ENCODE results near the gene THBD.

THBD gene

DNA sequence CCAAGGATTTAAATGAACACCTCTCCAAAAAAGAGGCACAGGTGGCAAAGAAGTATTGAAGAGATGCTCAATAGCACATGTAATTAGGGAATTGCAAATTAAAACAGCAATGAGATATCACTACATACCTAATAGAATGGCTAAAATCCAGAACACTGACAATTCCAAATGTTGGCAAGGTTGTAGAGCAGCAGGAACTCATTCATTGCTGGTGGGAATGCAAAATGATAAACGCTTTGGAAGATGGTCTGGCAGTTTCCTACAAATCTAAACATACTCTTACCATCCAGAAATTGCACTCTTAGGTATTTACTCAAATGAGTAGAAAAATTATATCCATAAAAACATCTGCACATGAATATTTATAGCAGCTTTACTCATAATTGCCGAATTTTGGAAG is 19.6 kb upstream of the THBD start:
- no peak overlapping the region for H3K4me3 ChIP-seq (ENCODE audit: low read length)
- H3K4me2 ChIP-seq (ENCODE audit: low read length), result no peak overlapping the region
- H3K4me1 ChIP-seq (ENCODE audit: control insufficient read depth, insufficient read depth, low read length), result no peaks in the 10 kb centered on the region
- H3K27me3 ChIP-seq (ENCODE audit: control insufficient read depth, insufficient read depth, low read length), result peaks cover 21% of the 10 kb centered on the region
- H3K9me3 ChIP-seq (replicated peaks; ENCODE audit: low read length), result no peaks in the 10 kb centered on the region
- H3K9ac ChIP-seq (ENCODE audit: low read depth, low read length), result no peak overlapping the region
- H3K36me3 ChIP-seq (ENCODE audit: insufficient read depth, low read length), result no peaks in the 10 kb centered on the region

DNA sequence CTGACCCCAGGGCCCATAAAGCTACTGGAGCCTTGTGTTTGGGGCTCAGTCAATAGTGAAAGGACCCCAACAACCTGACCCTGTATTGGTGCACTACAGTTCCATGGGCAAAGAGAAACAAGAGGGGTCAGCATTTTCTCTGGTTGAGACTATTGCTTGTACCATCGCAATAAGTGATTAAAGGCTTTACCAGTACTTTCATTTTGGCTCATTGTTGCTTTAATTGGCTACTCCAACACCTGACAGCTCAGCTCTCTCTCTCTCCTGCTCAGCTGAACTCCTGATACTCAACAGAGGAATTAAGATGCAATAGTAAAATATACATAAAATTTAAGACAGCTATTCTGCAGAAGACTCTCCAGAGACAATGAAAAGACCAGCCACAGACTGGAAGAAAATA is 18.8 kb upstream of the THBD start:
- Histone ChIP-seq H3K4me2 (ENCODE audit: low read length) (no peak overlapping the region), H3K36me3 (ENCODE audit: insufficient read depth, low read length) (no peaks in the 10 kb centered on the region), H3K4me3 (ENCODE audit: low read length) (no peak overlapping the region), H3K4me1 (ENCODE audit: control insufficient read depth, insufficient read depth, low read length) (no peaks in the 10 kb centered on the region), H3K27me3 (ENCODE audit: control insufficient read depth, insufficient read depth, low read length) (peaks cover 21% of the 10 kb centered on the region), H3K9ac (ENCODE audit: low read depth, low read length) (no peak overlapping the region), H3K9me3 (replicated peaks; ENCODE audit: low read length) (no peaks in the 10 kb centered on the region)

GRCh38 chr20:23066772-23067171 is 17.3 kb upstream of the THBD start:
- no peak overlapping the region for H3K4me3 ChIP-seq (ENCODE audit: low read length)

GRCh38 chr20:23065266-23066201 is 16.1 kb upstream of the THBD start:
- peaks cover 19% of the 10 kb centered on the region for H3K4me1 ChIP-seq (ENCODE audit: control insufficient read depth, insufficient read depth, low read length)
- H3K4me2 ChIP-seq (ENCODE audit: low read length), result no peak overlapping the region
- no peak overlapping the region for H3K9ac ChIP-seq (ENCODE audit: low read depth, low read length)
- H3K36me3 ChIP-seq (ENCODE audit: insufficient read depth, low read length), result no peaks in the 10 kb centered on the region
- no peaks in the 10 kb centered on the region for H3K9me3 ChIP-seq (replicated peaks; ENCODE audit: low read length)
- H3K4me3 ChIP-seq (ENCODE audit: low read length), result no peak overlapping the region
- H3K27me3 ChIP-seq (ENCODE audit: control insufficient read depth, insufficient read depth, low read length), result peaks cover 18% of the 10 kb centered on the region

More at GRCh38 chr20:23066772-23067171, 17.3 kb upstream of the THBD start:
- H3K4me1 ChIP-seq (ENCODE audit: control insufficient read depth, insufficient read depth, low read length), result peaks cover 9% of the 10 kb centered on the region
- H3K36me3 ChIP-seq (ENCODE audit: insufficient read depth, low read length), result no peaks in the 10 kb centered on the region
- no peak overlapping the region for H3K4me2 ChIP-seq (ENCODE audit: low read length)
- peaks cover 19% of the 10 kb centered on the region for H3K27me3 ChIP-seq (ENCODE audit: control insufficient read depth, insufficient read depth, low read length)
- no peak overlapping the region for H3K9ac ChIP-seq (ENCODE audit: low read depth, low read length)
- no peaks in the 10 kb centered on the region for H3K9me3 ChIP-seq (replicated peaks; ENCODE audit: low read length)

- Histone ChIP-seq H3K4me3 (ENCODE audit: low read length) (no peak overlapping the region), H3K27me3 (ENCODE audit: control insufficient read depth, insufficient read depth, low read length) (peaks cover 18% of the 10 kb centered on the region), H3K4me2 (ENCODE audit: low read length) (no peak overlapping the region), H3K36me3 (ENCODE audit: insufficient read depth, low read length) (no peaks in the 10 kb centered on the region), H3K9ac (ENCODE audit: low read depth, low read length) (no peak overlapping the region), H3K4me1 (ENCODE audit: control insufficient read depth, insufficient read depth, low read length) (peaks cover 19% of the 10 kb centered on the region), H3K9me3 (replicated peaks; ENCODE audit: low read length) (no peaks in the 10 kb centered on the region)
Observed at GRCh38 chr20:23063581-23063980, 14.1 kb upstream of the THBD start.

DNA sequence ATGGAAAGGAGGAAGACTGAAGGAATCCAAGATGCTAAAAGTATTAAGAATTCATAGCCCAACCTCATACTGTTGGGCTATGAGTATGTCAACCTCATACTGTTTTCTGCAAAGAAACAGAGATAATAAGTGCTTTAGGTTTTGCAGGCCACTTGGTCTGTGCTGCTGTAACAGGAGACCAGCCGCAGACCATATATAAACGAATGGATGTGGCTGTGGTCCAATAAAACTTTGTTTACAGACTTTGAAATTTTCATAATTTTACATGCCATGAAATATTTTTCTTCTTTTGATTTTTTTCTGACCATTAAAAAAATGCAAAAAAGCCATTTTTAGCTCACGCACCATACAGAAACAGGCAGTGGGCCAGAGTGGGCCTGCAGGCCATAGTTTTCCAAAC is 13.7 kb upstream of the THBD start:
- Histone ChIP-seq H3K9me3 (replicated peaks; ENCODE audit: low read length) (no peaks in the 10 kb centered on the region), H3K36me3 (ENCODE audit: insufficient read depth, low read length) (no peaks in the 10 kb centered on the region), H3K4me2 (ENCODE audit: low read length) (no peak overlapping the region), H3K27me3 (ENCODE audit: control insufficient read depth, insufficient read depth, low read length) (peaks cover 18% of the 10 kb centered on the region), H3K9ac (ENCODE audit: low read depth, low read length) (no peak overlapping the region), H3K4me1 (ENCODE audit: control insufficient read depth, insufficient read depth, low read length) (peaks cover 19% of the 10 kb centered on the region), H3K4me3 (ENCODE audit: low read length) (no peak overlapping the region)

- Histone ChIP-seq H3K9ac (ENCODE audit: low read depth, low read length) (no peak overlapping the region), H3K36me3 (ENCODE audit: insufficient read depth, low read length) (no peaks in the 10 kb centered on the region), H3K4me1 (ENCODE audit: control insufficient read depth, insufficient read depth, low read length) (peaks cover 19% of the 10 kb centered on the region), H3K27me3 (ENCODE audit: control insufficient read depth, insufficient read depth, low read length) (peaks cover 18% of the 10 kb centered on the region), H3K4me3 (ENCODE audit: low read length) (no peak overlapping the region), H3K9me3 (replicated peaks; ENCODE audit: low read length) (no peaks in the 10 kb centered on the region), H3K4me2 (ENCODE audit: low read length) (no peak overlapping the region)
Observed at GRCh38 chr20:23062632-23063031, 13.2 kb upstream of the THBD start.

GRCh38 chr20:23061734-23062561 is 12.5 kb upstream of the THBD start:
- peaks cover 19% of the 10 kb centered on the region for H3K4me1 ChIP-seq (ENCODE audit: control insufficient read depth, insufficient read depth, low read length)
- peak overlapping the region; percentile 0 for H3K9ac ChIP-seq (ENCODE audit: low read depth, low read length)
- no peaks in the 10 kb centered on the region for H3K36me3 ChIP-seq (ENCODE audit: insufficient read depth, low read length)
- no peaks in the 10 kb centered on the region for H3K9me3 ChIP-seq (replicated peaks; ENCODE audit: low read length)
- no peak overlapping the region for H3K4me3 ChIP-seq (ENCODE audit: low read length)
- peak overlapping the region; percentile 20 for H3K4me2 ChIP-seq (ENCODE audit: low read length)
- H3K27me3 ChIP-seq (ENCODE audit: control insufficient read depth, insufficient read depth, low read length), result peaks cover 15% of the 10 kb centered on the region

- peaks cover 10% of the 10 kb centered on the region for H3K27me3 ChIP-seq (ENCODE audit: control insufficient read depth, insufficient read depth, low read length)
- H3K9me3 ChIP-seq (replicated peaks; ENCODE audit: low read length), result peaks cover 3% of the 10 kb centered on the region
- H3K4me2 ChIP-seq (ENCODE audit: low read length), result peak overlapping the region; percentile 20
- peak overlapping the region; percentile 0 for H3K9ac ChIP-seq (ENCODE audit: low read depth, low read length)
- no peaks in the 10 kb centered on the region for H3K36me3 ChIP-seq (ENCODE audit: insufficient read depth, low read length)
- H3K4me3 ChIP-seq (ENCODE audit: low read length), result no peak overlapping the region
- H3K4me1 ChIP-seq (ENCODE audit: control insufficient read depth, insufficient read depth, low read length), result peaks cover 19% of the 10 kb centered on the region
Observed at GRCh38 chr20:23061262-23061661, 11.8 kb upstream of the THBD start.

DNA sequence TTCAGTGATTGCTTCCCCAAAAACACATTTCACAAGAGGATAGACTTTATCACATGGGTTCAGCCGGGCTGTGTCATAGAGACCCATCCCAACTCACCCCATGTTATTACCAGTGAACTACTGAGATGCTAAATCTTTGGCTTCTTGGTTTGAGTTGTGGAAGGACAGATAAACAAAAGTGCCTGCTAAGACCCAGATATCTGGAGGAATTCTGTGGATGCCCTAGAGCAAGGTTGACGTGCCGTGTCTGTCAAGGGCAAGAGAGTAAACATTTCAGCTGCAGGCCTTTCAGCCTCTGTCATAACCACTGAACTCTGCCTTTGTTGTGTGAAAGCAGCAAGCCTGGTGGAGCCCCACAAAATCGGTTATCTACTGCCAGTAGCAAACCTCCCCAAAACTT is 11.2 kb upstream of the THBD start:
- H3K4me1 ChIP-seq (ENCODE audit: control insufficient read depth, insufficient read depth, low read length), result peaks cover 19% of the 10 kb centered on the region
- H3K9me3 ChIP-seq (replicated peaks; ENCODE audit: low read length), result peaks cover 3% of the 10 kb centered on the region
- H3K27me3 ChIP-seq (ENCODE audit: control insufficient read depth, insufficient read depth, low read length), result peaks cover 11% of the 10 kb centered on the region
- H3K36me3 ChIP-seq (ENCODE audit: insufficient read depth, low read length), result no peaks in the 10 kb centered on the region
- no peak overlapping the region for H3K4me2 ChIP-seq (ENCODE audit: low read length)
- H3K9ac ChIP-seq (ENCODE audit: low read depth, low read length), result no peak overlapping the region
- no peak overlapping the region for H3K4me3 ChIP-seq (ENCODE audit: low read length)

GRCh38 chr20:23059846-23060245 is 10.4 kb upstream of the THBD start:
- peaks cover 3% of the 10 kb centered on the region for H3K9me3 ChIP-seq (replicated peaks; ENCODE audit: low read length)
- H3K36me3 ChIP-seq (ENCODE audit: insufficient read depth, low read length), result no peaks in the 10 kb centered on the region
- H3K4me1 ChIP-seq (ENCODE audit: control insufficient read depth, insufficient read depth, low read length), result peaks cover 19% of the 10 kb centered on the region
- H3K4me2 ChIP-seq (ENCODE audit: low read length), result no peak overlapping the region
- H3K27me3 ChIP-seq (ENCODE audit: control insufficient read depth, insufficient read depth, low read length), result peaks cover 6% of the 10 kb centered on the region
- H3K4me3 ChIP-seq (ENCODE audit: low read length), result no peak overlapping the region
- no peak overlapping the region for H3K9ac ChIP-seq (ENCODE audit: low read depth, low read length)
